ENCODE data around the gene TOMM20. TPM values are rescaled to one million over a fixed set of nuclear protein-coding genes. Genes with fewer than 3 reads are reported as not detected.

Gene TOMM20
- 153 TPM for polyA plus RNA-seq (2013, experiment 1 of 2)
- 146 TPM for polyA plus RNA-seq (2013, experiment 2 of 2)

GRCh38 chr1:235128456-235129328 is at the start of gene TOMM20:
TSS of gene TOMM20 (minus strand) at chr1:235128837. CDS start at chr1:235128715, 122 bp downstream.
- H3K9ac ChIP-seq (ENCODE audit: low read length), result peak within 1 kb of the TSS; percentile 100
- H3K56ac ChIP-seq (ENCODE audit: low read length), result peak within 1 kb of the TSS; percentile 99
- no peaks in the 10 kb centered on the region for H3K27me3 ChIP-seq (ENCODE audit: insufficient read depth, low read length, poor library complexity)
- WGBS (ENCODE audit: extremely low coverage, insufficient coverage, low lambda C conversion rate), result no CpG with 5 or more reads among the region's 67 CpGs
- H3K4me2 ChIP-seq (ENCODE audit: low read length), result peak within 1 kb of the TSS; percentile 93
- H3K18ac ChIP-seq (ENCODE audit: low read length), result peak within 1 kb of the TSS; percentile 97
- H3K79me2 ChIP-seq (ENCODE audit: control insufficient read depth, insufficient read depth, low read length), result peaks cover 47% of the 10 kb centered on the region
- peak within 1 kb of the TSS; percentile 64 for H2AK5ac ChIP-seq (ENCODE audit: low read length)
- peak within 1 kb of the TSS; percentile 98 for H3K23ac ChIP-seq (ENCODE audit: low read length)
- no peak within 1 kb of the TSS for H2BK15ac ChIP-seq (replicated peaks; ENCODE audit: low read depth)
- peak within 1 kb of the TSS; percentile 49 for H2BK120ac ChIP-seq (ENCODE audit: low read depth, low read length)
- H4K8ac ChIP-seq (ENCODE audit: low read depth, low read length), result peak within 1 kb of the TSS; percentile 84
- H3K79me1 ChIP-seq (ENCODE audit: low read length), result no peaks in the 10 kb centered on the region
- peak within 1 kb of the TSS; percentile 97 for H3K4ac ChIP-seq (ENCODE audit: low read depth, low read length)
- peak; percentile 99 for DNase-seq
- H3K36me3 ChIP-seq (ENCODE audit: control insufficient read depth, insufficient read depth, low read length), result peaks cover 3% of the 10 kb centered on the region
- H4K5ac ChIP-seq (ENCODE audit: low read length), result peak within 1 kb of the TSS; percentile 97
- no peaks in the 10 kb centered on the region for H3K4me1 ChIP-seq (ENCODE audit: control insufficient read depth, low read depth, low read length)
- peak within 1 kb of the TSS; percentile 100 for H3K4me3 ChIP-seq (ENCODE audit: low read length)
- H2BK5ac ChIP-seq (ENCODE audit: low read length), result peak within 1 kb of the TSS; percentile 99
- H3K27ac ChIP-seq (ENCODE audit: low read depth, low read length), result peak within 1 kb of the TSS; percentile 81

- Histone ChIP-seq H3K4me3 (ENCODE audit: low read length) (no peak overlapping the region), H3K9ac (ENCODE audit: low read length) (no peak overlapping the region), H2AK5ac (ENCODE audit: low read length) (no peak overlapping the region), H3K27me3 (ENCODE audit: insufficient read depth, low read length, poor library complexity) (no peaks in the 10 kb centered on the region), H2BK5ac (ENCODE audit: low read length) (no peak overlapping the region), H3K56ac (ENCODE audit: low read length) (no peak overlapping the region), H3K79me2 (ENCODE audit: control insufficient read depth, insufficient read depth, low read length) (no peaks in the 10 kb centered on the region), H3K4me1 (ENCODE audit: control insufficient read depth, low read depth, low read length) (no peaks in the 10 kb centered on the region), H3K79me1 (ENCODE audit: low read length) (no peaks in the 10 kb centered on the region), H3K4ac (ENCODE audit: low read depth, low read length) (no peak overlapping the region), H2BK120ac (ENCODE audit: low read depth, low read length) (no peak overlapping the region), H3K18ac (ENCODE audit: low read length) (no peak overlapping the region), H4K5ac (ENCODE audit: low read length) (no peak overlapping the region), H3K23ac (ENCODE audit: low read length) (no peak overlapping the region), H4K8ac (ENCODE audit: low read depth, low read length) (no peak overlapping the region), H3K4me2 (ENCODE audit: low read length) (no peak overlapping the region), H2BK15ac (replicated peaks; ENCODE audit: low read depth) (no peak overlapping the region), H3K27ac (ENCODE audit: low read depth, low read length) (no peak overlapping the region), H3K36me3 (ENCODE audit: control insufficient read depth, insufficient read depth, low read length) (peaks cover 2% of the 10 kb centered on the region)
- DNase-seq, result no peak
- no CpG with 5 or more reads among the region's 7 CpGs for WGBS (ENCODE audit: extremely low coverage, insufficient coverage, low lambda C conversion rate)
Measured at GRCh38 chr1:235176486-235176885, 47.8 kb upstream of the TOMM20 start.

GRCh38 chr1:235169986-235170385 is 41.3 kb upstream of the TOMM20 start:
- H3K4me1 ChIP-seq (ENCODE audit: control insufficient read depth, low read depth, low read length), result no peaks in the 10 kb centered on the region
- no peak overlapping the region for H3K56ac ChIP-seq (ENCODE audit: low read length)
- H3K36me3 ChIP-seq (ENCODE audit: control insufficient read depth, insufficient read depth, low read length), result peaks cover under 1% of the 10 kb centered on the region
- H4K5ac ChIP-seq (ENCODE audit: low read length), result no peak overlapping the region
- no peak overlapping the region for H3K9ac ChIP-seq (ENCODE audit: low read length)
- H4K8ac ChIP-seq (ENCODE audit: low read depth, low read length), result no peak overlapping the region
- no peak overlapping the region for H2BK5ac ChIP-seq (ENCODE audit: low read length)
- DNase-seq, result no peak
- H2AK5ac ChIP-seq (ENCODE audit: low read length), result no peak overlapping the region
- H3K79me1 ChIP-seq (ENCODE audit: low read length), result no peaks in the 10 kb centered on the region
- no peak overlapping the region for H2BK15ac ChIP-seq (replicated peaks; ENCODE audit: low read depth)
- H3K4ac ChIP-seq (ENCODE audit: low read depth, low read length), result no peak overlapping the region
- H3K4me3 ChIP-seq (ENCODE audit: low read length), result no peak overlapping the region
- H2BK120ac ChIP-seq (ENCODE audit: low read depth, low read length), result no peak overlapping the region
- H3K27ac ChIP-seq (ENCODE audit: low read depth, low read length), result no peak overlapping the region
- H3K79me2 ChIP-seq (ENCODE audit: control insufficient read depth, insufficient read depth, low read length), result no peaks in the 10 kb centered on the region
- no peak overlapping the region for H3K18ac ChIP-seq (ENCODE audit: low read length)
- H3K23ac ChIP-seq (ENCODE audit: low read length), result no peak overlapping the region
- H3K27me3 ChIP-seq (ENCODE audit: insufficient read depth, low read length, poor library complexity), result no peaks in the 10 kb centered on the region
- H3K4me2 ChIP-seq (ENCODE audit: low read length), result no peak overlapping the region

- no CpG with 5 or more reads among the region's 3 CpGs for WGBS (ENCODE audit: extremely low coverage, insufficient coverage, low lambda C conversion rate)
- H2BK5ac ChIP-seq (ENCODE audit: low read length), result no peak overlapping the region
- no peak overlapping the region for H3K56ac ChIP-seq (ENCODE audit: low read length)
- no peak overlapping the region for H2AK5ac ChIP-seq (ENCODE audit: low read length)
- H3K79me2 ChIP-seq (ENCODE audit: control insufficient read depth, insufficient read depth, low read length), result no peaks in the 10 kb centered on the region
- no peak overlapping the region for H3K4me3 ChIP-seq (ENCODE audit: low read length)
- H3K79me1 ChIP-seq (ENCODE audit: low read length), result no peaks in the 10 kb centered on the region
- no peaks in the 10 kb centered on the region for H3K4me1 ChIP-seq (ENCODE audit: control insufficient read depth, low read depth, low read length)
- H4K8ac ChIP-seq (ENCODE audit: low read depth, low read length), result no peak overlapping the region
- H2BK120ac ChIP-seq (ENCODE audit: low read depth, low read length), result no peak overlapping the region
- H3K18ac ChIP-seq (ENCODE audit: low read length), result no peak overlapping the region
- H3K4ac ChIP-seq (ENCODE audit: low read depth, low read length), result no peak overlapping the region
- H3K23ac ChIP-seq (ENCODE audit: low read length), result no peak overlapping the region
- H2BK15ac ChIP-seq (replicated peaks; ENCODE audit: low read depth), result no peak overlapping the region
- no peak overlapping the region for H3K27ac ChIP-seq (ENCODE audit: low read depth, low read length)
- no peaks in the 10 kb centered on the region for H3K27me3 ChIP-seq (ENCODE audit: insufficient read depth, low read length, poor library complexity)
- no peak overlapping the region for H3K4me2 ChIP-seq (ENCODE audit: low read length)
- no peak overlapping the region for H4K5ac ChIP-seq (ENCODE audit: low read length)
- H3K9ac ChIP-seq (ENCODE audit: low read length), result no peak overlapping the region
- DNase-seq, result no peak
- H3K36me3 ChIP-seq (ENCODE audit: control insufficient read depth, insufficient read depth, low read length), result no peaks in the 10 kb centered on the region
Measured at GRCh38 chr1:235168375-235168774, 39.7 kb upstream of the TOMM20 start.

GRCh38 chr1:235161685-235162327 is 33.2 kb upstream of the TOMM20 start:
- Histone ChIP-seq H3K9ac (ENCODE audit: low read length) (peak overlapping the region; percentile 84), H2AK5ac (ENCODE audit: low read length) (no peak overlapping the region), H3K4me1 (ENCODE audit: control insufficient read depth, low read depth, low read length) (no peaks in the 10 kb centered on the region), H2BK5ac (ENCODE audit: low read length) (no peak overlapping the region), H4K5ac (ENCODE audit: low read length) (no peak overlapping the region), H3K4ac (ENCODE audit: low read depth, low read length) (no peak overlapping the region), H3K36me3 (ENCODE audit: control insufficient read depth, insufficient read depth, low read length) (peaks cover 2% of the 10 kb centered on the region), H3K23ac (ENCODE audit: low read length) (no peak overlapping the region), H3K4me3 (ENCODE audit: low read length) (peak overlapping the region; percentile 60), H3K79me2 (ENCODE audit: control insufficient read depth, insufficient read depth, low read length) (peaks cover 11% of the 10 kb centered on the region), H3K56ac (ENCODE audit: low read length) (peak overlapping the region; percentile 93), H2BK15ac (replicated peaks; ENCODE audit: low read depth) (no peak overlapping the region), H3K4me2 (ENCODE audit: low read length) (peak overlapping the region; percentile 31), H2BK120ac (ENCODE audit: low read depth, low read length) (no peak overlapping the region), H4K8ac (ENCODE audit: low read depth, low read length) (no peak overlapping the region), H3K18ac (ENCODE audit: low read length) (no peak overlapping the region), H3K79me1 (ENCODE audit: low read length) (peaks cover 5% of the 10 kb centered on the region), H3K27me3 (ENCODE audit: insufficient read depth, low read length, poor library complexity) (no peaks in the 10 kb centered on the region), H3K27ac (ENCODE audit: low read depth, low read length) (peak overlapping the region; percentile 82)
- no CpG with 5 or more reads among the region's 21 CpGs for WGBS (ENCODE audit: extremely low coverage, insufficient coverage, low lambda C conversion rate)
- DNase-seq, result no peak

Measured in mesendoderm (in vitro differentiated cells).